H1 (cell line): ENCODE results near the gene KCNQ2. TPM values are rescaled to one million over a fixed set of nuclear protein-coding genes. Genes with fewer than 3 reads are reported as not detected.
A peak's percentile ranks its signal among the peaks of the same experiment; 100 is the strongest.

Source experiments
- CTCF ChIA-PET: fragments of 300-600 bp; sonication (Branson Sonifier 250); formaldehyde crosslinking; loops from one replicate; lab custom pipeline; 2021; ENCODE audit not compliant: partially characterized antibody; lab: Charles Lee
- POLR2A ChIA-PET: fragments of 300-600 bp; sonication (Branson Sonifier 250); formaldehyde crosslinking; loops from one replicate; lab custom pipeline; 2021; ENCODE audit warnings: inconsistent platforms; ENCODE audit not compliant: partially characterized antibody; lab: Charles Lee
- DNase-seq, 2 experiments: peaks; one replicate each; pipeline versions ENCODE4 v3.0.0 to v3.0.0-alpha.2; 2010 to 2022; ENCODE audit warnings: low spot score in 2 of 2, low read depth in 1 of 2, mixed read lengths in 1 of 2
- FAIRE-seq: peaks from 2 replicates; lab custom pipeline; 2011; peaks lifted over from hg19 to GRCh38; lab: Jason Lieb, UNC
- H2AFZ ChIP-seq: 2 replicates; pipeline ENCODE4 v1.8.1; 2012; ENCODE audit warnings: low read length, inconsistent platforms
- H2AK5ac ChIP-seq: 2 replicates; pipeline ENCODE4 v1.6.1; 2013; ENCODE audit warnings: low read depth, low read length
- H2BK120ac ChIP-seq: replicated peaks from 2 replicates; pipeline ENCODE3; 2013; ENCODE audit warnings: low read depth, low read length, inconsistent platforms
- H2BK12ac ChIP-seq: 2 replicates; pipeline ENCODE4 v1.6.1; 2013; ENCODE audit warnings: low read depth, low read length
- H2BK15ac ChIP-seq: 2 replicates; pipeline ENCODE4 v1.6.1; 2013; ENCODE audit warnings: low read length
- H2BK20ac ChIP-seq: 2 replicates; pipeline ENCODE4 v1.6.1; 2013; ENCODE audit warnings: low read length
- H2BK5ac ChIP-seq: 2 replicates; pipeline ENCODE4 v1.6.1; 2013; ENCODE audit warnings: low read depth, low read length
- H3K14ac ChIP-seq: 2 replicates; pipeline ENCODE4 v1.6.1; 2013; ENCODE audit warnings: inconsistent platforms; ENCODE audit not compliant: insufficient read length
- H3K18ac ChIP-seq: 2 replicates; pipeline ENCODE4 v1.6.1; 2013; ENCODE audit warnings: low read length; ENCODE audit errors: extremely low read depth
- H3K23ac ChIP-seq: 2 replicates; pipeline ENCODE4 v1.6.1; 2013; ENCODE audit warnings: inconsistent platforms; ENCODE audit not compliant: insufficient read length
- H3K23me2 ChIP-seq: 2 replicates; pipeline ENCODE4 v1.6.1; 2013; ENCODE audit warnings: low read depth, low read length
- H3K27ac ChIP-seq: 2 replicates; pipeline ENCODE4 v1.6.1; 2011; ENCODE audit warnings: low read depth, low read length, inconsistent platforms
- H3K27me3 ChIP-seq, 4 experiments: replicated peaks in 1 of 4; 1 replicate in 1 of 4; 2 replicates in 3 of 4; pipeline versions ENCODE4 v1.6.1 to v1.8.1; 2011 to 2013; ENCODE audit warnings: low read length in 3 of 4, mild to moderate bottlenecking in 3 of 4, inconsistent platforms in 2 of 4, mixed read lengths in 2 of 4, moderate library complexity in 1 of 4; ENCODE audit not compliant: control insufficient read depth in 3 of 4, insufficient read depth in 3 of 4; ENCODE audit errors: extremely low read depth in 1 of 4
- H3K36me3 ChIP-seq, 4 experiments: 2 replicates each; pipeline versions ENCODE4 v1.6.1 to v1.8.1; 2011 to 2013; ENCODE audit warnings: mild to moderate bottlenecking in 4 of 4, low read length in 3 of 4, moderate library complexity in 2 of 4, control low read depth in 1 of 4, inconsistent platforms in 1 of 4; ENCODE audit not compliant: insufficient read depth in 4 of 4, control insufficient read depth in 2 of 4
- H3K4ac ChIP-seq: replicated peaks from 2 replicates; pipeline ENCODE3; 2013; ENCODE audit warnings: low read length, low read depth, mixed read lengths, inconsistent platforms; ENCODE audit not compliant: insufficient read length
- H3K4me1 ChIP-seq, 4 experiments: replicated peaks in 1 of 4; 1 replicate in 1 of 4; 2 replicates in 3 of 4; pipeline versions ENCODE4 v1.6.1 to v1.8.1; 2011 to 2013; ENCODE audit warnings: low read length in 3 of 4, inconsistent platforms in 2 of 4, mixed read lengths in 1 of 4; ENCODE audit not compliant: insufficient read depth in 4 of 4, control insufficient read depth in 3 of 4
- H3K4me2 ChIP-seq, 2 experiments: 2 replicates each; pipeline versions ENCODE4 v1.6.1 to v1.8.1; 2011 to 2013; ENCODE audit warnings: low read depth in 2 of 2, low read length in 2 of 2, control low read depth in 1 of 2, inconsistent platforms in 1 of 2, mild to moderate bottlenecking in 1 of 2; ENCODE audit not compliant: insufficient read depth in 1 of 2
- H3K4me3 ChIP-seq, 4 experiments: fragments of 200-600, 300-600 bp in 1 of 4; sonication (generic), shearing (Covaris generic), sonication (Bioruptor Twin) in 1 of 4; 2 replicates each; pipeline versions ENCODE4 v1.5.1 to v1.8.1; 2011 to 2016; ENCODE audit warnings: low read length in 4 of 4, low read depth in 3 of 4, control low read depth in 2 of 4, inconsistent platforms in 2 of 4, mild to moderate bottlenecking in 2 of 4, mixed read lengths in 1 of 4, moderate library complexity in 1 of 4; ENCODE audit not compliant: insufficient read depth in 2 of 4; ENCODE audit errors: extremely low read depth in 1 of 4
- H3K56ac ChIP-seq: replicated peaks from 2 replicates; pipeline ENCODE3; 2013; ENCODE audit warnings: low read depth, mild to moderate bottlenecking, mixed read lengths, low read length, inconsistent platforms; ENCODE audit not compliant: insufficient read length
- H3K79me1 ChIP-seq: 2 replicates; pipeline ENCODE4 v1.6.1; 2013; ENCODE audit warnings: low read depth, low read length, control low read depth
- H3K79me2 ChIP-seq, 2 experiments: 2 replicates each; pipeline versions ENCODE4 v1.6.1 to v1.8.1; 2012 to 2013; ENCODE audit warnings: low read length in 2 of 2, mild to moderate bottlenecking in 2 of 2, inconsistent platforms in 1 of 2; ENCODE audit not compliant: insufficient read depth in 2 of 2, control insufficient read depth in 1 of 2
- H3K9ac ChIP-seq, 4 experiments: replicated peaks in 1 of 4; 1 replicate in 1 of 4; 2 replicates in 3 of 4; pipeline versions ENCODE4 v1.6.1 to v1.8.1; 2011 to 2013; ENCODE audit warnings: low read depth in 3 of 4, low read length in 3 of 4, control low read depth in 2 of 4, mild to moderate bottlenecking in 2 of 4, moderate library complexity in 2 of 4, inconsistent platforms in 1 of 4; ENCODE audit errors: extremely low read depth in 1 of 4
- H3K9me3 ChIP-seq, 2 experiments: 2 replicates each; pipeline versions ENCODE4 v1.6.1 to v1.8.1; 2012 to 2013; ENCODE audit warnings: mild to moderate bottlenecking in 2 of 2, moderate library complexity in 2 of 2, control low read depth in 1 of 2, inconsistent platforms in 1 of 2, low read depth in 1 of 2, low read length in 1 of 2, mixed read lengths in 1 of 2; ENCODE audit not compliant: insufficient read depth in 2 of 2
- H4K20me1 ChIP-seq, 2 experiments: replicated peaks in 1 of 2; 2 replicates each; pipeline versions ENCODE3 to v1.8.1; 2011 to 2013; ENCODE audit warnings: inconsistent platforms in 2 of 2, low read length in 2 of 2, mild to moderate bottlenecking in 1 of 2; ENCODE audit not compliant: insufficient read depth in 2 of 2, control insufficient read depth in 1 of 2
- H4K5ac ChIP-seq: 2 replicates; pipeline ENCODE4 v1.6.1; 2013; ENCODE audit warnings: low read length, low read depth, mixed read lengths, inconsistent platforms; ENCODE audit not compliant: insufficient read length
- H4K8ac ChIP-seq: 2 replicates; pipeline ENCODE4 v1.8.0; 2013; ENCODE audit warnings: mild to moderate bottlenecking, moderate library complexity, low read length, inconsistent platforms; ENCODE audit not compliant: insufficient read depth; ENCODE audit errors: extremely low read depth
- H4K91ac ChIP-seq: replicated peaks from 2 replicates; pipeline ENCODE3; 2013; ENCODE audit warnings: low read length, mixed read lengths, inconsistent platforms; ENCODE audit not compliant: insufficient read length
- BRCA1 ChIP-seq: IDR thresholded peaks from 2 replicates; pipeline ENCODE4 v1.6.1; 2012; ENCODE audit warnings: low read depth, low read length, improper control_type of control experiment
- CBX8 ChIP-seq: fragments of 300-800, 300-1000 bp; sonication (generic); IDR thresholded peaks from 2 replicates; pipeline ENCODE4 v1.7.1; 2016; ENCODE audit warnings: low read depth, low read length, borderline replicate concordance
- E2F6 ChIP-seq: IDR thresholded peaks from 2 replicates; pipeline ENCODE4 v1.6.1; 2012; ENCODE audit warnings: inconsistent platforms
- EGR1 ChIP-seq: IDR thresholded peaks from 2 replicates; pipeline ENCODE4 v1.6.1; 2011; ENCODE audit warnings: low read depth, low read length, borderline replicate concordance
- GTF2F1 ChIP-seq: IDR thresholded peaks from 2 replicates; pipeline ENCODE4 v1.6.1; 2012; ENCODE audit warnings: low read depth, low read length, improper control_type of control experiment, borderline replicate concordance
- JUND ChIP-seq: IDR thresholded peaks from 2 replicates; pipeline ENCODE4 v1.6.1; 2011; ENCODE audit warnings: mild to moderate bottlenecking, improper control_type of control experiment, low read length
- KDM1A ChIP-seq: fragments of 200-600, 300-600 bp; sonication (generic); IDR thresholded peaks from 2 replicates; pipeline ENCODE4 v1.7.1; 2016; ENCODE audit warnings: mild to moderate bottlenecking, low read length, borderline replicate concordance
- MAFK ChIP-seq: IDR thresholded peaks from 2 replicates; pipeline ENCODE4 v1.6.1; 2012; ENCODE audit warnings: low read depth, mild to moderate bottlenecking, improper control_type of control experiment, low read length
- NRF1 ChIP-seq: IDR thresholded peaks from 2 replicates; pipeline ENCODE4 v1.6.1; 2011; ENCODE audit warnings: mild to moderate bottlenecking, low read depth, low read length, improper control_type of control experiment
- PHF8 ChIP-seq: fragments of 200-600 bp; sonication (generic); conservative IDR thresholded peaks from 2 replicates; pipeline ENCODE4 v1.7.1; 2012; ENCODE audit warnings: low read depth, mild to moderate bottlenecking, inconsistent platforms, low read length, moderate library complexity
- RBBP5 ChIP-seq: IDR thresholded peaks from 2 replicates; pipeline ENCODE4 v1.7.1; 2012; ENCODE audit warnings: low read depth, mild to moderate bottlenecking, inconsistent platforms, low read length, moderate library complexity, borderline replicate concordance
- TCF12 ChIP-seq: IDR thresholded peaks from 2 replicates; pipeline ENCODE4 v1.6.1; 2011; ENCODE audit warnings: low read depth, mild to moderate bottlenecking, low read length
- WGBS, 2 experiments: shearing (Covaris generic) in 1 of 2; methylation state at CpG; one replicate each; pipeline versions ENCODE4 v1.1.6 to v1.1.7; 2013 to 2015; ENCODE audit warnings: low lambda C conversion rate in 2 of 2, mixed read lengths in 2 of 2, inconsistent platforms in 1 of 2, low coverage in 1 of 2, missing lambda C conversion rate in 1 of 2; ENCODE audit not compliant: insufficient replicate concordance in 2 of 2, insufficient coverage in 1 of 2, insufficient read length in 1 of 2; ENCODE audit errors: extremely low coverage in 1 of 2, missing lambda C conversion rate in 1 of 2; 5-methylcytosine and 5-hydroxymethylcytosine counted together
- polyA plus RNA-seq, 7 experiments: library from polyadenylated mRNA; depleted of rRNA in 3 of 7; stranded (reverse) in 5 of 7; unstranded in 2 of 7; fragments of >200 nt in 5 of 7; fragments of 200-250 nt in 2 of 7; gene quantifications; 1 replicate in 5 of 7; 2 replicates in 1 of 7; 4 replicates in 1 of 7; pipeline versions ENCODE4 v1.2.1 to v1.2.3, GENCODE V29; 2011 to 2013; ENCODE audit warnings: missing spikeins in 2 of 7, mixed read lengths in 2 of 7
- total RNA-seq: library from RNA; stranded (reverse); fragmentation: NEBNext Ultra II Directional; extraction: Animal tissue kit (Norgen Biotek cat#: 25700); gene quantifications from 2 replicates; pipeline ENCODE4 v1.2.1, GENCODE V29; 2021

The KCNQ2 gene
- total and polyA plus RNA-seq, 2 of the 8 experiments (the other 6 are each of a cell fraction or from before 2014, with no cell fraction given), result 82.6 to 243 TPM

GRCh38 chr20:63502671-63503172 is 30.3 kb upstream of the KCNQ2 start:
- WGBS, 2 experiments, result 83% methylated on average over 14 of the region's 15 CpGs; no CpG with 5 or more reads in 1 of the 2 experiments
- H2AK5ac ChIP-seq, result no peak overlapping the region
- H3K56ac ChIP-seq, result no peak overlapping the region
- no peak overlapping the region for H2BK5ac ChIP-seq
- DNase-seq, result peak in 1 of 2 experiments; percentile 51
- H3K9me3 ChIP-seq, result peaks cover 0 to 6% of the 10 kb centered on the region in 2 experiments; a peak in 2 of 4 replicates
- no peak overlapping the region for H2BK15ac ChIP-seq
- peaks cover 0 to 1% of the 10 kb centered on the region in 2 experiments for H4K20me1 ChIP-seq
- H3K79me1 ChIP-seq, result no peaks in the 10 kb centered on the region
- H3K27ac ChIP-seq, result no peak overlapping the region
- no peak overlapping the region; the same call in 1 of the 2 replicates for H3K18ac ChIP-seq
- H2BK20ac ChIP-seq, result no peak overlapping the region
- H3K4me1 ChIP-seq, result peaks cover 0 to 20% (median 13%) of the 10 kb centered on the region in 4 experiments; a peak in 6 of 7 replicates
- no peak overlapping the region for H3K9ac ChIP-seq
- no peak overlapping the region for H2BK120ac ChIP-seq
- no peak overlapping the region for H2AFZ ChIP-seq
- peaks cover 3% of the 10 kb centered on the region; the same call in 1 of the 2 replicates for H3K23me2 ChIP-seq
- H3K27me3 ChIP-seq, result peaks cover 10 to 25% (median 20%) of the 10 kb centered on the region in 4 experiments
- H3K4me3 ChIP-seq, result peak overlapping the region in 1 of 4 experiments; percentile 45; a peak in 1 of 8 replicates
- no peaks in the 10 kb centered on the region for H3K79me2 ChIP-seq
- H3K23ac ChIP-seq, result no peak overlapping the region
- no peak overlapping the region for H4K5ac ChIP-seq
- FAIRE-seq, result no peak
- no peak overlapping the region for H4K91ac ChIP-seq
- ChIA-PET CTCF (interaction anchor here (1.0 to 1.7 kb wide), 3 partner anchors 9 to 21 kb away, joined by 3 to 6 read pairs (median 3); no protein-coding TSS in a partner anchor), POLR2A (interaction anchor here (0.6 to 2.0 kb wide), 3 partner anchors 19 to 388 kb away, joined by 5 to 6 read pairs (median 5); partner anchors contain the start of gene PTK6)
- H2BK12ac ChIP-seq, result 0 out of 2 replicates have a peak overlapping the region, but pooled peaks have one; percentile 17
- no peak overlapping the region for H3K4ac ChIP-seq
- H4K8ac ChIP-seq, result peak overlapping the region; percentile 94; the same call in 1 of the 2 replicates
- H3K14ac ChIP-seq, result no peak overlapping the region
- H3K36me3 ChIP-seq, result no peaks in the 10 kb centered on the region
- H3K4me2 ChIP-seq, result 0 out of 4 replicates have a peak overlapping the region, but pooled peaks of 1 of the 2 experiments have one; percentile 38
- no peak for TF ChIP-seq JUND
- no peak for TF ChIP-seq GTF2F1
- no peak for TF ChIP-seq BRCA1
- TF ChIP-seq EGR1, result no peak
- no peak for TF ChIP-seq KDM1A
- no peak for TF ChIP-seq TCF12
- TF ChIP-seq NRF1, result no peak
- TF ChIP-seq E2F6, result no peak
- TF ChIP-seq MAFK, result no peak
- no peak for TF ChIP-seq PHF8
- no peak for TF ChIP-seq RBBP5
- no peak for TF ChIP-seq CBX8
